HepG2 (cell line): Measurements from ENCODE around the gene SLC35F1. TPM values are rescaled to one million over a fixed set of nuclear protein-coding genes. Genes with fewer than 3 reads are reported as not detected.

Experiments
- ATAC-seq: fragments of 200-7000 bp; cut with Tn5 transposase; 3 replicates; pipeline ENCODE4 v1.9.1; 2020; ENCODE audit warnings: mild to moderate bottlenecking, moderate library complexity
- BruUV-seq: library from RNA; stranded (reverse); fragments of 400-500 nt; replicated peaks from 2 replicates; lab custom pipeline; 2021; lab: Mats Ljungman, UMichigan
- CTCF ChIA-PET: fragments of 300-600 bp; formaldehyde crosslinking; extraction: SDS; loops from one replicate; lab custom pipeline; 2021; ENCODE audit warnings: low total read pairs, inconsistent platforms, low intra/inter-chr PET ratio; lab: Yijun Ruan, JAX
- POLR2A ChIA-PET: fragments of 350-600 bp; sonication (Branson Sonifier 250); formaldehyde crosslinking; loops from one replicate; lab custom pipeline; 2020; ENCODE audit warnings: antibody characterized with exemption, inconsistent platforms; lab: Yijun Ruan, JAX
- DNase-seq: peaks from one replicate; pipeline ENCODE4 v3.0.0-alpha.2; 2015; ENCODE audit warnings: low spot score
- FAIRE-seq: peaks from 3 replicates; lab custom pipeline; 2011; peaks lifted over from hg19 to GRCh38; lab: Jason Lieb, UNC
- H2AFZ ChIP-seq: one replicate; pipeline ENCODE4 v1.6.1; 2011; ENCODE audit warnings: low read length, inconsistent platforms
- H3K27ac ChIP-seq: fragments of 300-600 bp; 3 replicates; pipeline ENCODE4 v1.8.0; 2011; ENCODE audit warnings: mixed run types, mild to moderate bottlenecking, mixed read lengths, low read length, inconsistent platforms; ENCODE audit not compliant: insufficient read depth; ENCODE audit errors: extremely low read length
- H3K27me3 ChIP-seq, 2 experiments: fragments of 200-600 bp in 1 of 2; 2 replicates in 1 of 2; 3 replicates in 1 of 2; pipeline versions ENCODE4 v1.6.0 to v1.8.0; 2011; ENCODE audit warnings: low read length in 2 of 2, mild to moderate bottlenecking in 2 of 2, moderate library complexity in 2 of 2, inconsistent platforms in 1 of 2; ENCODE audit not compliant: insufficient read depth in 2 of 2, control insufficient read depth in 1 of 2
- H3K36me3 ChIP-seq, 2 experiments: fragments of 200-600 bp in 1 of 2; replicated peaks in 1 of 2; 2 replicates in 1 of 2; 3 replicates in 1 of 2; pipeline versions ENCODE4 v1.5.1 to v1.8.0; 2011; ENCODE audit warnings: low read length in 2 of 2, inconsistent platforms in 1 of 2; ENCODE audit not compliant: insufficient read depth in 2 of 2, control insufficient read depth in 1 of 2
- H3K4me1 ChIP-seq: 2 replicates; pipeline ENCODE4 v1.5.1; 2012; ENCODE audit warnings: low read length, inconsistent platforms; ENCODE audit not compliant: insufficient read depth
- H3K4me2 ChIP-seq: 2 replicates; pipeline ENCODE4 v1.6.0; 2011; ENCODE audit warnings: low read depth, low read length, inconsistent platforms
- H3K4me3 ChIP-seq, 3 experiments: fragments of 200-600 bp in 1 of 3; sonication (generic), shearing (Covaris generic) in 1 of 3; replicated peaks in 1 of 3; 2 replicates each; pipeline ENCODE4 v1.5.1; 2011 to 2016; ENCODE audit warnings: low read length in 3 of 3, inconsistent platforms in 2 of 3, low read depth in 2 of 3, mild to moderate bottlenecking in 2 of 3, control low read depth in 1 of 3, mixed read lengths in 1 of 3; ENCODE audit not compliant: insufficient read depth in 1 of 3
- H3K79me2 ChIP-seq: one replicate; pipeline ENCODE4 v1.6.1; 2011; ENCODE audit warnings: low read length, inconsistent platforms; ENCODE audit not compliant: insufficient read depth
- H3K9ac ChIP-seq: 2 replicates; pipeline ENCODE4 v1.6.0; 2011; ENCODE audit warnings: mild to moderate bottlenecking, low read depth, low read length, inconsistent platforms; ENCODE audit not compliant: insufficient read depth
- H3K9me3 ChIP-seq: 2 replicates; pipeline ENCODE4 v1.5.1; 2012; ENCODE audit warnings: mild to moderate bottlenecking, low read length
- H4K20me1 ChIP-seq: 2 replicates; pipeline ENCODE4 v1.6.0; 2011; ENCODE audit warnings: inconsistent platforms, mild to moderate bottlenecking, low read length, moderate library complexity; ENCODE audit not compliant: insufficient read depth
- ARNTL ChIP-seq: sonication (generic); formaldehyde crosslinking; IDR thresholded peaks from 2 replicates; pipeline ENCODE4 v1.4.0; 2020; ENCODE audit warnings: mild to moderate bottlenecking, missing genetic modification reagents
- RFXAP ChIP-seq: sonication (generic); formaldehyde crosslinking; IDR thresholded peaks from 2 replicates; pipeline ENCODE4 v1.4.0; 2020; ENCODE audit warnings: missing genetic modification reagents, borderline replicate concordance
- SALL1 ChIP-seq: sonication (generic); formaldehyde crosslinking; IDR thresholded peaks from 2 replicates; pipeline ENCODE4 v1.8.0; 2022; ENCODE audit warnings: mild to moderate bottlenecking, missing genetic modification reagents
- TOPORS ChIP-seq: sonication (generic); formaldehyde crosslinking; IDR thresholded peaks from 2 replicates; pipeline ENCODE4 v1.8.0; 2023; ENCODE audit warnings: mild to moderate bottlenecking, missing genetic modification reagents
- ZFP41 ChIP-seq: sonication (generic); formaldehyde crosslinking; IDR thresholded peaks from 2 replicates; pipeline ENCODE4 v1.4.0; 2020; ENCODE audit warnings: mild to moderate bottlenecking, missing genetic modification reagents, borderline replicate concordance
- ZKSCAN1 ChIP-seq: fragments of 150-350 bp; IDR thresholded peaks from 2 replicates; pipeline ENCODE4 v1.6.1; 2014; ENCODE audit warnings: low read length
- ZNF160 ChIP-seq: sonication (generic); formaldehyde crosslinking; IDR thresholded peaks from 2 replicates; pipeline ENCODE4 v1.8.0; 2022; ENCODE audit warnings: mild to moderate bottlenecking, inconsistent platforms, missing genetic modification reagents
- ZNF207 ChIP-seq: fragments of 450-650 bp; IDR thresholded peaks from 2 replicates; pipeline ENCODE4 v1.6.1; 2016; ENCODE audit warnings: antibody characterized with exemption, borderline replicate concordance
- ZNF329 ChIP-seq: sonication (generic); formaldehyde crosslinking; IDR thresholded peaks from 2 replicates; pipeline ENCODE4 v1.9.0; 2021; ENCODE audit warnings: low read depth, mild to moderate bottlenecking, missing genetic modification reagents
- ZNF431 ChIP-seq: sonication (generic); formaldehyde crosslinking; IDR thresholded peaks from 2 replicates; pipeline ENCODE4 v1.9.0; 2022; ENCODE audit warnings: missing genetic modification reagents, low read depth, mild to moderate bottlenecking, borderline replicate concordance
- ZNF563 ChIP-seq: sonication (generic); formaldehyde crosslinking; IDR thresholded peaks from 2 replicates; pipeline ENCODE4 v1.8.0; 2022; ENCODE audit warnings: mild to moderate bottlenecking, moderate library complexity, missing genetic modification reagents
- ZNF615 ChIP-seq: sonication (generic); formaldehyde crosslinking; IDR thresholded peaks from 2 replicates; pipeline ENCODE4 v1.5.0; 2020; ENCODE audit warnings: mild to moderate bottlenecking, missing genetic modification reagents, borderline replicate concordance
- ZNF674 ChIP-seq: sonication (generic); formaldehyde crosslinking; IDR thresholded peaks from 2 replicates; pipeline ENCODE4 v1.5.0; 2020; ENCODE audit warnings: low read depth, mild to moderate bottlenecking, missing genetic modification reagents
- ZNF768 ChIP-seq: sonication (generic); formaldehyde crosslinking; IDR thresholded peaks from 2 replicates; pipeline ENCODE4 v1.4.0; 2020; ENCODE audit warnings: missing genetic modification reagents
- ZSCAN9 ChIP-seq: IDR thresholded peaks from 2 replicates; pipeline ENCODE4 v1.6.1; 2016; ENCODE audit warnings: borderline replicate concordance
- WGBS: methylation state at CpG from one replicate; pipeline ENCODE4 v1.1.6; 2017; ENCODE audit warnings: low lambda C conversion rate; 5-methylcytosine and 5-hydroxymethylcytosine counted together
- in situ Hi-C: cut with HindIII; loops from 2 replicates; pipeline ENCODE4 v1.10.0; 2017; ENCODE audit warnings: low pct_unique_long_range_greater_than_20kb; ENCODE audit not compliant: extremely low pct_ligation_motif_present
- intact Hi-C: fragments of 100-400 bp; cut with micrococcal nuclease; formaldehyde crosslinking; loops from one replicate; pipeline ENCODE4 v1.10.0; 2022; ENCODE audit not compliant: unreplicated experiment
- polyA plus RNA-seq, 8 experiments: library from polyadenylated mRNA; depleted of rRNA in 3 of 8; stranded (reverse) in 7 of 8; unstranded in 1 of 8; fragments of >200 nt; fragmentation: Illumina TruSeq in 4 of 8; extraction: Trizol in 4 of 8; gene quantifications; 2 replicates each; pipeline versions ENCODE4 v1.2.1 to v1.2.3, GENCODE V29; 2011 to 2016; ENCODE audit warnings: low read depth in 4 of 8, missing spikeins in 1 of 8, mixed read lengths in 1 of 8; ENCODE audit not compliant: insufficient read depth in 1 of 8
- total RNA-seq, 5 experiments: library from RNA; depleted of rRNA; stranded (reverse); fragments of >200 nt; fragmentation: Illumina TruSeq; extraction: Trizol; gene quantifications; 2 replicates each; pipeline ENCODE4 v1.2.3, GENCODE V29; 2016; ENCODE audit warnings: low read depth in 1 of 5
- TF ChIP-seq, protein P1 (sequence below): sonication (generic); formaldehyde crosslinking; IDR thresholded peaks from 2 replicates; pipeline ENCODE4 v1.4.0; 2020; ENCODE audit warnings: missing genetic modification reagents
- TF ChIP-seq, protein P2 (sequence below): IDR thresholded peaks from 2 replicates; pipeline ENCODE4 v1.6.1; 2012; ENCODE audit warnings: low read depth, low read length, improper control_type of control experiment
- TF ChIP-seq, protein P3 (sequence below): sonication (generic); formaldehyde crosslinking; IDR thresholded peaks from 2 replicates; pipeline ENCODE4 v1.5.0; 2020; ENCODE audit warnings: mild to moderate bottlenecking, low read depth, missing genetic modification reagents, borderline replicate concordance

The SLC35F1 gene
- total and polyA plus RNA-seq, 2 of the 13 experiments (the other 11 are each of a cell fraction or from before 2014, with no cell fraction given), result 0.01 TPM; not detected in 1

DNA sequence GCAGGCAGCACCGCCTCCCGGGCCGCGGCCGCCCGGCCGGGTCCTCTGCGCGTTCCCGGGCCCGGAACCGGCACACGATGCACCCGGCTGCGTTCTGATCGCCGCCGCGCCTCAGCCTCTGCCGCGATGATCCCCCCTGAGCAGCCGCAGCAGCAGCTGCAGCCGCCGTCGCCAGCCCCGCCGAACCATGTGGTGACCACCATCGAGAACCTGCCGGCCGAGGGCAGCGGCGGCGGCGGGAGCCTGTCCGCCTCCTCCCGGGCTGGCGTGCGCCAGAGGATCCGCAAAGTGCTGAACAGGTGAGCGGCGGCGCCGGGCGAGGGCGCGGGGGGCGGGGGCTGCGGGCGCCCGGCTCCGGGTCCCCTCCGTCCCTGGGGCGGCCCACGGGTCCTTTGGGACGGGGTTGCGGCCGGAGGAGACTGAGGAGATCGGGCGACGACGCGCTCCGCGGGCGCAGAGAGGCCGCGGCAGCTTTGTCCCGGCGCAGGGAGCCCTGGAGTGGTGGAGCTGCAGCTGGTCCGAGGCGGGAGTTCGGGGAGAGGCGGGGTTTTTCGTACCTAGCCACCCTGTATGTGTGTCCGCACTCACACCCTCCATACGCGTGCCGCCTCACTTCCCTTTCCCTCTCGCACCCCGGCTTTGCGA lies 659 bp downstream of the SLC35F1 start:
- intact Hi-C loops (loop anchor here (1.0 kb wide), 1 partner anchor 67 kb away; no protein-coding TSS in a partner anchor), in situ Hi-C loops (no loop called here)
- no peak overlapping the region for H3K27ac ChIP-seq
- peaks cover 6 to 35% of the 10 kb centered on the region in 2 experiments; a peak in 4 of 5 replicates for H3K27me3 ChIP-seq
- FAIRE-seq, result no peak
- H3K79me2 ChIP-seq, result no peaks in the 10 kb centered on the region
- H2AFZ ChIP-seq, result no peak overlapping the region
- H3K9me3 ChIP-seq, result no peaks in the 10 kb centered on the region
- 40% methylated on average over 7 of the region's 81 CpGs for WGBS
- no peaks in the 10 kb centered on the region for H3K36me3 ChIP-seq
- POLR2A ChIA-PET, result no interaction called here
- H3K4me3 ChIP-seq, result peak overlapping the region; percentile 59 to 78 (median 68); a peak in 4 of 6 replicates
- H3K4me1 ChIP-seq, result peaks cover 6% of the 10 kb centered on the region
- ATAC-seq, result peak; percentile 70
- no peaks in the 10 kb centered on the region for H4K20me1 ChIP-seq
- no peak overlapping the region for H3K9ac ChIP-seq
- H3K4me2 ChIP-seq, result peak overlapping the region; percentile 88
- CTCF ChIA-PET, result no interaction called here
- no TSS peak for BruUV-seq
- DNase-seq, result no peak
- TF ChIP-seq ZNF207 (no peak), ZNF431 (CRISPR knock-in tag) (no peak), ZNF615 (no peak), RFXAP (CRISPR knock-in tag) (no peak), ZNF329 (CRISPR knock-in tag) (0 out of 2 replicates have a peak, but pooled peaks have one; percentile 21), ZSCAN9 (CRISPR knock-in tag) (no peak), ZNF768 (0 out of 2 replicates have a peak, but pooled peaks have one; percentile 5), ZNF160 (CRISPR knock-in tag) (no peak), ZFP41 (CRISPR knock-in tag) (no peak), TOPORS (CRISPR knock-in tag) (no peak), ZNF563 (CRISPR knock-in tag) (no peak), ZKSCAN1 (no peak), ARNTL (CRISPR knock-in tag) (no peak), SALL1 (CRISPR knock-in tag) (no peak), ZNF674 (CRISPR knock-in tag) (no peak)
- TF ChIP-seq, protein P1, sequence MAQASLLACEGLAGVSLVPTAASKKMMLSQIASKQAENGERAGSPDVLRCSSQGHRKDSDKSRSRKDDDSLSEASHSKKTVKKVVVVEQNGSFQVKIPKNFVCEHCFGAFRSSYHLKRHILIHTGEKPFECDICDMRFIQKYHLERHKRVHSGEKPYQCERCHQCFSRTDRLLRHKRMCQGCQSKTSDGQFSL, result no peak
- TF ChIP-seq, protein P2, sequence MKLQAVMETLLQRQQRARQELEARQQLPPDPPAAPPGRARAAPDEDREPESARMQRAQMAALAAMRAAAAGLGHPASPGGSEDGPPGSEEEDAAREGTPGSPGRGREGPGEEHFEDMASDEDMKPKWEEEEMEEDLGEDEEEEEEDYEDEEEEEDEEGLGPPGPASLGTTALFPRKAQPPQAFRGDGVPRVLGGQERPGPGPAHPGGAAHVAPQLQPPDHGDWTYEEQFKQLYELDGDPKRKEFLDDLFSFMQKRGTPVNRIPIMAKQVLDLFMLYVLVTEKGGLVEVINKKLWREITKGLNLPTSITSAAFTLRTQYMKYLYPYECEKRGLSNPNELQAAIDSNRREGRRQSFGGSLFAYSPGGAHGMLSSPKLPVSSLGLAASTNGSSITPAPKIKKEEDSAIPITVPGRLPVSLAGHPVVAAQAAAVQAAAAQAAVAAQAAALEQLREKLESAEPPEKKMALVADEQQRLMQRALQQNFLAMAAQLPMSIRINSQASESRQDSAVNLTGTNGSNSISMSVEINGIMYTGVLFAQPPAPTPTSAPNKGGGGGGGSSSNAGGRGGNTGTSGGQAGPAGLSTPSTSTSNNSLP, result no peak
- TF ChIP-seq, protein P3, sequence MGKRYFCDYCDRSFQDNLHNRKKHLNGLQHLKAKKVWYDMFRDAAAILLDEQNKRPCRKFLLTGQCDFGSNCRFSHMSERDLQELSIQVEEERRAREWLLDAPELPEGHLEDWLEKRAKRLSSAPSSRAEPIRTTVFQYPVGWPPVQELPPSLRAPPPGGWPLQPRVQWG (CRISPR knock-in tag), result no peak
